Activated CD4-positive, alpha-beta T cell treated with anti-CD3 and anti-CD28 coated beads, Interleukin-2, amount 10 ng/mL, durations not matched to agents 24 days and 14 days (primary cell): ENCODE measurements around the gene VPS37C. TPM values are rescaled to one million over a fixed set of nuclear protein-coding genes. Genes with fewer than 3 reads are reported as not detected.
"Not testable (repeated sequence)": the region's sequence is repeated elsewhere in the genome, so short reads cannot be mapped to it uniquely, and the experiment has no call there.

ENCODE experiments used
- DNase-seq: peaks from one replicate; pipeline ENCODE4 v3.0.0; 2022
- H3K27ac Mint-ChIP-seq: one replicate; pipeline ENCODE4 v1.8.0; 2022; ENCODE audit warnings: mild to moderate bottlenecking, mixed read lengths
- H3K27me3 Mint-ChIP-seq: one replicate; pipeline ENCODE4 v1.8.0; 2022; ENCODE audit warnings: mixed read lengths
- H3K36me3 Mint-ChIP-seq: one replicate; pipeline ENCODE4 v1.8.0; 2022; ENCODE audit warnings: low read depth, mild to moderate bottlenecking, mixed read lengths
- H3K4me1 Mint-ChIP-seq: one replicate; pipeline ENCODE4 v1.8.0; 2021; ENCODE audit warnings: mixed read lengths
- H3K4me3 Mint-ChIP-seq: one replicate; pipeline ENCODE4 v1.8.0; 2022; ENCODE audit warnings: mild to moderate bottlenecking, moderate library complexity, mixed read lengths
- H3K9me3 Mint-ChIP-seq: one replicate; pipeline ENCODE4 v1.8.0; 2021; ENCODE audit warnings: mixed read lengths
- intact Hi-C: fragments of 100-400 bp; cut with micrococcal nuclease; formaldehyde crosslinking; loops from one replicate; pipeline ENCODE4 v1.15.1; 2023
- total RNA-seq: library from RNA; stranded (reverse); gene quantifications from 2 replicates; pipeline ENCODE4 v1.2.3, GENCODE V29; 2022

VPS37C gene
- 13.3 and 13.7 TPM in 2 replicates for total RNA-seq

DNA sequence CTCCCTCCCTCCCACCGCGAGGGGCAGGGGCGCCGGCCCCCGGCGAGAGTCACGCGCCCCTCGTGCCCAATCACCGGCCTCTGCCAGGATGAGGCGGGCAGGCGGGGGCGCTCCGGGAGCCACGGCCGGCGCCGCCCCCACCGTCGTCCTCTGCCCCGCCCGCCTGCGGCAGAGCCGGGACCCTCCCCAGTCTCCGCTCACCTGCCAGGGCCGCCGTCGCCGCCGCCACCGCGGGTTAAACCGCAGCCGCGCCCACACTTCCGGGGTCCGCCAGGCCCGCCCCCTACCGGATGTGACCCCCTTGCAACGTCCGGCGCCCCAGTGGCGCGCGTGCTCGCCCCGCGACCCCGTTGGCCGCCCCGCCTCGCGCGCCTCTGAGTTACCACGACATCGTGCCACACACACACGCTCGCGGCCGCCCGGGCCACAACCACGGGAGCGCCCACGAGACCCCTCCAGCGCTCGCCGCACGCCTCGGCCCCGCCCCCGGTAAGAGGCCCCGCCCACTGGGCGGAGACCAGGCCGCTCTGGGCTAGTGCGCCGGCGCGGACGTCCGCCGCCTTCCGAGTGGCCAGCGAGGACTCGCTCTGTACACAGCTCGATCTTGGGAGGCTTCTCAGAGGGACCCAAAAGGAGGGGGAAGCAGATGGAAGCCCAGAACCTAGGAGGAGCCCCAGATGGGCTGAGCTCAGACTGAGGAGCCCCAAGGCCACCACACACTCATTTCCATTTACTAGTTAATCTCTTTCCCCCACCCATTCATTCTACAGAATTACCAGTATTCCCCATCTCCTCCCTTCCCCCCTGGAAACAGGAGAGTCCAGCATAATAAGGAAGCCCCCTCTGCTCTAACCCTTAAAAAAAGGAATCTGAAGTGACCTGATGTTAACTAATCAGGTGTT is at the start of gene VPS37C:
Gene VPS37C (minus strand): TSS at position 237 of the 902 bp plus-strand sequence. CDS start 22,597 bp downstream, outside the sequence.
- Mint-ChIP-seq H3K9me3 (peaks cover 3% of the 10 kb centered on the region), H3K4me3 (peak within 1 kb of the TSS; percentile 90), H3K27me3 (no peaks in the 10 kb centered on the region), H3K36me3 (peaks cover 8% of the 10 kb centered on the region), H3K27ac (peak within 1 kb of the TSS; percentile 89), H3K4me1 (peaks cover 49% of the 10 kb centered on the region)
- DNase-seq = peak; percentile 98
- intact Hi-C loops = loop anchor here (1.0 to 2.0 kb wide), 2 partner anchors 255 to 319 kb away; partner anchors contain the start of genes CCDC86 and PRPF19

DNA sequence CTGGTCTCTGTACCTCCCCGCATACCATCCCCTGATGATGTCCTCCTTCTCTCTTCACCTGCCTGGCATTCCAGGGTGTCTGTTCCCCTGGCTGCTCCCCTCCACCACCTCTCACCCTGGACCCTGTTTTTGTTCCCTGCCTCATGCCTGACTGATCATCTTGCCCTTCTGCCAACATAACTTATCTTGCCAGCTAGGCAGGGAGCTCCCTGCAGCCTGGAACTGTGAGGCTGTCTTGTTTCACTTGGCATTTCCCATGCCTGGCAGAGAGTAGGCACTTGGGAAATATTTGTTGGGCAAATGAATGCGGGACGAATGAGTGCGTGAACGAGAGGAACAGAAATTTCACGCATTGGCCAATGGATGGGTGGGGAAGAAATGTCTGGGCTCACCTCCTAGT is 49.4 kb upstream of the VPS37C start:
- H3K27me3 Mint-ChIP-seq, intact Hi-C loops, H3K4me1 Mint-ChIP-seq, H3K4me3 Mint-ChIP-seq, H3K27ac Mint-ChIP-seq, H3K9me3 Mint-ChIP-seq, DNase-seq, H3K36me3 Mint-ChIP-seq: not testable (repeated sequence)

DNA sequence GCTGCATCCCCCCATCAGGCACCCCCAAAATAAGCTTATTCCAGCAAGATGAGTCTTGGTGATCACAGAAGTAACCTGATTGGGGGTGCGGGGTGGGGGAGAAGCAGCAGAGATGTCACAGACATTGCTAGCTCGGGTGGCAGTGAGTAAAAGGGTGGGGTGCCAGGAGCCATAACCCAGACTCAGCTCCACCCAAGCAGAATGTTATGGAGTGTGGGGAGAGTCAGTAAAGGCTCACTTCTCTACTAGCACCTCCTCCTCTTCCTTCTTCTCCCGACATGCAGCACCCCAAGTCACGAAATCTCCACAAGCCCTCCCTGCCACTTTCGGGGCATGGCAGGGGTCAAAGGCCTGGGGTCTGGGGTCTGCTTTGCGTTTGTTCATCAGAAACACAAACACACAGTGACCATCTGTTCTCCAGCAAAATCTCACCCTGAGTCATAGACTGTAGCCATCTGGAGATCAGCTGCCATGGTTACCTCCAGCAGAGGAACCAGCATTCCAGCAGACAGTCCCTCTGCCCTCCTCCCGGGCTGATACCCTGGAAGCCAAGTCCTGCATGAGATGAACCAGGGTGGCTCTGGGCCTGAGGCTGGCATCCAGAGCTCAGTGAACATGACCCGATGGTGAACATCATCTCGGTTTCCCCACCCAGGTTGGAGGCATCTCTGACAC is 46.5 kb upstream of the VPS37C start:
- H3K36me3 Mint-ChIP-seq, H3K27me3 Mint-ChIP-seq, H3K4me1 Mint-ChIP-seq, DNase-seq, H3K4me3 Mint-ChIP-seq, H3K9me3 Mint-ChIP-seq, intact Hi-C loops, H3K27ac Mint-ChIP-seq: not testable (repeated sequence)

DNA sequence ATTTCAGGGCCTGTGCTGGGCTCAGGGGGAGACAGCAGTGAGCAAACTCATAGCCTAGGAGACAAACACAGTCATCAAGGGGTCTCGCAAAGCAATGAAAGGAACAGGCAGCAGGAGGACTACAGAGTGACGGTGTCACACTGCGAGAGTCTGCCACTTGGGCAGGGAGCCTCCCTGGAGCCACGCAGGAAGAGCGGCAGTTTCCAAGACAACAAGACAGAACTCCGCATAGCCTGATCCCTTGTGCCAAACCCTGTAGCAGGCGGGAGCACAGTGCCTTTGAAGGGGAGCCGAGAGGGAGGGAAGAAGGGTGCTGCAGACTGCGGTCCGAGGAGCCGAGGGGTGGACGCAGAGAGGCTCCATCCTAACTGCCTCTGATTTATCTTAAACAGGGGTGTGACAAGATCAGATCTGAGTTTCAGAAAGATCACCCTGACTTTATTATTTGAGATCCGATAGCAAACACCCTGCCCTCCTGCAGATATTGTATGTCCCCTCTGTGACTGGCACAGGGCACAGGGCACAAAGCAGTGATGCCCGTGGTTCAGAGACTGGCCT is 43.4 kb upstream of the VPS37C start:
- H3K27ac Mint-ChIP-seq, intact Hi-C loops, H3K4me3 Mint-ChIP-seq, H3K9me3 Mint-ChIP-seq, DNase-seq, H3K4me1 Mint-ChIP-seq, H3K36me3 Mint-ChIP-seq: not testable (repeated sequence)
- H3K27me3 Mint-ChIP-seq = peaks cover 12% of the 10 kb centered on the region

DNA sequence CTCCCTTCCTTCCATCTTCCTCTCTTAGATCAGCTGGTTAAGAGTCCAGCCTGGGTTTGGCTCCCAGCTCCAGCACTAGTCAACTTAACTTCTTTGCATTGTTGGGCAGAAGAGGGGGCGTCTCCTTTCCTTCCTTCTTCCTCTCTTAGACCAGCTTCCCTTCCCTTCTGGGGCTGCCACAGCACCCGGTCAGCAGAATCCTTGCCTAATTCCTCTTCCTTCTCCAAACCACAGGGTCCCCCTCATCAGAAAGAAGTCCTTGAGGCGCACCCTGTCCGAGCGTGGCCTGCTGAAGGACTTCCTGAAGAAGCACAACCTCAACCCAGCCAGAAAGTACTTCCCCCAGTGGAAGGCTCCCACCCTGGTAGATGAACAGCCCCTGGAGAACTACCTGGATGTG is 42.6 kb upstream of the VPS37C start:
- H3K9me3 Mint-ChIP-seq, H3K36me3 Mint-ChIP-seq, DNase-seq, H3K27ac Mint-ChIP-seq, H3K4me3 Mint-ChIP-seq, H3K4me1 Mint-ChIP-seq, intact Hi-C loops: not testable (repeated sequence)
- peaks cover 15% of the 10 kb centered on the region for H3K27me3 Mint-ChIP-seq

DNA sequence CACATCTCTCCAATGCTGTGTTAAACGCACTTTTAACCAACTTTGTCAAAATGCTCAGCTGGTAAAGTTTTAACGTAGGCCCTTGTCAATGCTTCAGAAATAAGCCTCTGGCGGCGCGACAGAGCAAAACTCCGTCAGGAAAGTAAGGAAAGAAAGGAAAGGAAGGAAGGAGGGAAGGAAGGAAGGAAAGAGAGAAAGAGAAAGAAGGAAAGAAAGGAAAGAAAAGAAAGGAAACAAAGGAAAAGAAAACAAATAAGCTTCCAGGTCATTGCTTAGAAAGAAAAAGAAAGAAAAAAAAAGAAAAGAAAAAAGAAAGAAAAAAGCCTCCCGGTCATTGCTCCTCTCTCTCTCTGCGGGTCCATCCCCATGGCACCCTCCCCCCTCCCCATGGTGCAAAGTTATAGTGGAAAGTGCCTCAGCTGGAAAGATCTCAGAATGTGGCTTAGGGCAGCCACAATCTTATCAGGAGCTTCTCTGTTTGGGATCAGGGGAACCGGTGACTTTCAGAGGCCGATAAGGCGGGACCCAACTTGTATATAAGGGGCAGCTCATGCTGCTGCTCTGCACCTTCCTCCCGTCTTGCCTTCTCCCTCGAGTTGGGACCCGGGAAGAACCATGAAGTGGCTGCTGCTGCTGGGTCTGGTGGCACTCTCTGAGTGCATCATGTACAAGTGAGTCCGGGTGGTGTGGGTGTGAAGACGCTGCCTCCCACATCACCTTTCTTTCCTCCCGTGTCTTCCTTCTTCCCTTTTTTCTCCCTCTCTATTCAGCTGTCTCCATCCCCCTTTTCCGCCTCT is 41.9 kb upstream of the VPS37C start, which contains the start of gene PGA3:
Gene PGA3 (plus strand): TSS at position 566 of the 797 bp plus-strand sequence. CDS start 50 bp downstream, at position 616.
- H3K4me3 Mint-ChIP-seq, intact Hi-C loops, H3K9me3 Mint-ChIP-seq, H3K27ac Mint-ChIP-seq, H3K4me1 Mint-ChIP-seq, H3K36me3 Mint-ChIP-seq, DNase-seq: not testable (repeated sequence)
- H3K27me3 Mint-ChIP-seq = peaks cover 15% of the 10 kb centered on the region

DNA sequence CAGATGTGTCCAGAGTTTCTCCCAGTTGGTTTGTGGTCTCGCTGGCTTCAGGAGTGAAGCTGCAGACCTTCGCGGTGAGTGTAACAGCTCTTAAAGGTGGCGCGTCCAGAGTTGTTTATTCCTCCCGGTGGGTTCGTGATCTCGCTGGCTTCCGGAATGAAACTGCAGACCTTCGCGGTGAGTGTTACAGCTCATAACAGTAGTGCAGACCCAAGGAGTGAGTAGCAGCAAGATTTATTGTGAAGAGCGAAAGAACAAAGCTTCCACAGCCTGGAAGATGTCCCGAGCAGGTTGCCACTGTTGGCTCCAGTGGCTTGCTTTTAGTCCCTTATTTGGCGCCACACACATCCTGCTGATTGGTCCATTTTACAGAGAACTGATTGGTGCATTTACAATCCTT is 40.2 kb upstream of the VPS37C start:
- no peak for DNase-seq
- Mint-ChIP-seq H3K27ac (no peak overlapping the region), H3K4me1 (no peaks in the 10 kb centered on the region), H3K4me3 (no peak overlapping the region), H3K36me3 (no peaks in the 10 kb centered on the region), H3K27me3 (peaks cover 19% of the 10 kb centered on the region), H3K9me3 (peaks cover 5% of the 10 kb centered on the region)
- intact Hi-C loops = no loop called here

DNA sequence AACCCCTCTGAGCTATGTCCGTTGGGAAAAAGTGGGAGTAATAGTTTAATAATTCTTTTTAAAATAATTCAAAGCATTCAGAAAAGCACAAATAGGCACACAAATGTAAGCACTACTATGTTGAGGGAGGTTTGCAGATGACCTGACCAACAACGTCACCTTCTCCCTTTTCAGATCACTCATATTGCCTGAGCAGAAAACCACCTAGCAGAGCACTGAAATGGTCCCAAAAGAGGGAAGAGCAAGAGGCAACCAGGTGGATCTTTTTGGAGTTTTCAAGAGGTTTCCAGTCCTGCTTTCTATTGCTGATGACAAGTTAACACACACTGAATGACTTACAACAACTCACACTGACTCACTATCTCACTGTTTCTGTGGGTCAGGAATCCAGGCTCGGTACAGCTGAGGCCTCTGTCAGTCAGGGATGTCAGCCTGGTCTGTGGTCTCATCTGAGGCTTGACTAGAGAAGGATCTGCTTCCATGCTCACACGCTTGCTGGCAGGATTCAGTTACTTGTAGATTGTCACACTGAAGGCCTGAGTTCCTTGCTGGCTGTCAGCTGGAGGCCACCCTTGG is 37.8 kb upstream of the VPS37C start:
- Mint-ChIP-seq H3K4me3 (no peak overlapping the region), H3K27me3 (peaks cover 17% of the 10 kb centered on the region), H3K9me3 (peaks cover 5% of the 10 kb centered on the region), H3K27ac (no peak overlapping the region), H3K4me1 (no peaks in the 10 kb centered on the region), H3K36me3 (no peaks in the 10 kb centered on the region)
- DNase-seq = no peak
- intact Hi-C loops = no loop called here

DNA sequence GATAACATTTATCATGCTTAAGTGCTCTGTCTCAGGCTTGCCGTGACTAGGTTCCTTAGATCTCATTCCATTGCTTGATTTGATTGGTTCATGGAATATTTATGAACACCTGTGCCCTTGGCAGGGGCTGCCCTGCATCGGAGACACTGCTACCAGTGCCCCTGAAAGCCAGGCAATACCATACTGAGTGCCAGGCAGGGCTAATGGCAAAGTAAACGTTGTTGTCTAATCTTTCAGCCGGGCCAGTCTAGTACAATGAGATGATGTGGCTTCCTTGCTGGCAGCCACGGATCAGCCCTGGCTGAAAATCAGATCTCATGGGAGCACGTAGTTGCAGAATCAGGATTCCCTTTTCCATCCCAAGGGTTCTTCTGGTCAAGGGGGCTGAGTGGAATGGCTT is 37.1 kb upstream of the VPS37C start:
- H3K4me3 Mint-ChIP-seq = no peak overlapping the region
- DNase-seq = no peak
- H3K9me3 Mint-ChIP-seq = peaks cover 5% of the 10 kb centered on the region
- peaks cover 17% of the 10 kb centered on the region for H3K27me3 Mint-ChIP-seq
- H3K36me3 Mint-ChIP-seq = no peaks in the 10 kb centered on the region
- H3K27ac Mint-ChIP-seq = no peak overlapping the region
- intact Hi-C loops = no loop called here
- no peaks in the 10 kb centered on the region for H3K4me1 Mint-ChIP-seq

DNA sequence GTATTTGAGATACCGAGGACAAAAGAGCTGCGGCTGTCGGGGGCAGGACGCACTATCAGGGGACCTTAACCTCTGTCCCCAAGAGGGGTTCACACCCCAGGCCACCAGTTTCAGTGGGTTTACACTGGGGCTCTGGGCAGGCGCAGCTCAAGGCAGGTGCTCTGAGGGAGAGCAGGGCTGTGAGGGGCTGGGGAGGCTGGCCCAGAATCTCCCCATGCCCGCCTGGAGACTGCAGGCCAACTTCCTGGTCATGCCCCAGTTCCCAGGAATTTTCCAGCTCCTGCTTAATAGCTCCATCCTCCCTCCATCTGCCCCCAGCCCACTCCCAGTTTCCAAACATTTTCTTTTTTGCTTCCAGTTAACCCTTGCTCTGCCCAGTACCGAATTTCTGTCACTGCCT is 34.5 kb upstream of the VPS37C start:
- H3K36me3 Mint-ChIP-seq = no peaks in the 10 kb centered on the region
- H3K27me3 Mint-ChIP-seq = peaks cover 19% of the 10 kb centered on the region
- intact Hi-C loops = no loop called here
- no peak for DNase-seq
- no peak overlapping the region for H3K27ac Mint-ChIP-seq
- no peaks in the 10 kb centered on the region for H3K4me1 Mint-ChIP-seq
- H3K9me3 Mint-ChIP-seq = peaks cover 5% of the 10 kb centered on the region
- no peak overlapping the region for H3K4me3 Mint-ChIP-seq

DNA sequence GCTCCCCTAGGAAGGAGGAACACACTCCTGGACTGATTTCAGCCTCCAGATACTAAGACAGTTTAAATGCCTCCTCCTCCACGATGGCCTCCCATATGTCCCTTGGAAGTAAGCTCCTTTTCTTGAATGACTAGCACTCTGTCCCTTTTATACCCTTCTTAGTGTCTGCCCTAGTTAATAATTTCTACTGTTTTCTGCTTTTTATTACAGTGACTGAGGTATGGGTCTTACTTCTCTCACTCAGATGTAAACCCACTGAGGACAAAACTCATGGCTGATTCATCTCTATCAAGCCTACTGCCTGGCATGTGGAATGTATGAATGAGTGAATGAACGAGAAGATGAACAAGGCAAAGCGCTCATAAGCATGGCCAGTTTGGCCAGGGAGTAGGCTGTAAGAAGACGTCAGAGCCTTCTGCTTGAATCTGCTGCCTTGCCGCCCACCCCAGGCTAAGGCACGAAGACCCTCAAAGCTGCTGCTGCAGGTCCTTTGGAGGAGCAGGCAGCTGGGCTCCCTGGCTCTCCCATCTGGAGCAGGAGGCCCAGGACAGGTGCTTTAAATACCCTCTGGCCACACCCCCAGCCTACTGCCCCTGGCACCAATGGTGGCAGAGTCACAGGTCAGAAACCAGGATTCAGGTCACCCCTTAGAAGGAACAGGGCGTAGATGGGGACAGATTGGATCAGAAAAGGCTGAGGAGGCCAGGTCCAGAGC is 33.9 kb upstream of the VPS37C start:
- DNase-seq = no peak
- peaks cover 15% of the 10 kb centered on the region for H3K27me3 Mint-ChIP-seq
- peaks cover 5% of the 10 kb centered on the region for H3K9me3 Mint-ChIP-seq
- no peak overlapping the region for H3K4me3 Mint-ChIP-seq
- intact Hi-C loops = no loop called here
- H3K36me3 Mint-ChIP-seq = no peaks in the 10 kb centered on the region
- H3K27ac Mint-ChIP-seq = no peak overlapping the region
- H3K4me1 Mint-ChIP-seq = no peaks in the 10 kb centered on the region

DNA sequence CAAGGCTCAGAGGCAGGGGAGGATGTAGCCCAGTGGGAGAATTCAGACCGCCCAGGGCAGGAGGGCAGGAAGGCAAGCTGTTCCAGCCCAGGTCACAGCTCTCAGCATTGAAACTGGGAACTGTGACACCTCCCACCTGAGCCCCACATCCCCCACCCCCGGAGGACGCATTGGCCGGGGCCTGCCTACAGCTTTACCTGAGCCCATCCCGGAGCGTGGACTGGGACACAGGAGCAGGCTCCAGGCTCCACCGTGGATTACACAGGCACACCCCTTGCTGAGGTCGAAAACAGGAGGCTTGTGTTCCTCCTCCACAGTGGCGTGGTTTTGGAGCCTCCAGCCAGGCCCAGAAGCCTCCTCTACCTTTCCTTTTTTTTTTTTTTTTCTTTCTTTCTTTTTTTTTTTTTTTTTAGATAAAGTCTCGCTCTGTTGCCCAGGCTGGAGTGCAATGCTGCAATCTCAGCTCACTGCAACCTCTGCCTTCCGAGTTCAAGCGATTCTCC is 33.0 kb upstream of the VPS37C start:
- peaks cover 14% of the 10 kb centered on the region for H3K27me3 Mint-ChIP-seq
- H3K27ac Mint-ChIP-seq = no peak overlapping the region
- no peaks in the 10 kb centered on the region for H3K36me3 Mint-ChIP-seq
- no peak overlapping the region for H3K4me3 Mint-ChIP-seq
- intact Hi-C loops = no loop called here
- no peak for DNase-seq
- H3K4me1 Mint-ChIP-seq = no peaks in the 10 kb centered on the region
- H3K9me3 Mint-ChIP-seq = peaks cover 5% of the 10 kb centered on the region
